Neuronal stem cell (in vitro differentiated cells): ENCODE data around the gene AKAP6.

Experiments used
- DNase-seq: peaks from one replicate; pipeline ENCODE4 v3.0.0-alpha.2; 2013; ENCODE audit warnings: low spot score
- H2AFZ ChIP-seq: one replicate; pipeline ENCODE4 v1.6.1; 2013; ENCODE audit warnings: mild to moderate bottlenecking, low read length, inconsistent platforms
- H2AK5ac ChIP-seq: 2 replicates; pipeline ENCODE4 v1.6.1; 2013; ENCODE audit warnings: low read depth, mild to moderate bottlenecking, inconsistent platforms, low read length, moderate library complexity, mixed read lengths
- H2BK120ac ChIP-seq: 2 replicates; pipeline ENCODE4 v1.6.1; 2013; ENCODE audit warnings: low read depth, mild to moderate bottlenecking, inconsistent platforms, low read length, moderate library complexity, mixed read lengths
- H2BK12ac ChIP-seq: one replicate; pipeline ENCODE4 v1.6.1; 2013; ENCODE audit warnings: low read length, inconsistent platforms
- H2BK15ac ChIP-seq: 2 replicates; pipeline ENCODE4 v1.6.1; 2013; ENCODE audit warnings: mild to moderate bottlenecking, low read length, inconsistent platforms, mixed read lengths
- H2BK5ac ChIP-seq: one replicate; pipeline ENCODE4 v1.6.1; 2013; ENCODE audit warnings: inconsistent platforms, mild to moderate bottlenecking, low read length, moderate library complexity
- H3K14ac ChIP-seq: one replicate; pipeline ENCODE4 v1.6.1; 2013; ENCODE audit warnings: low read length, inconsistent platforms
- H3K18ac ChIP-seq: 2 replicates; pipeline ENCODE4 v1.6.1; 2013; ENCODE audit warnings: low read length, inconsistent platforms
- H3K23ac ChIP-seq: 2 replicates; pipeline ENCODE4 v1.6.1; 2013; ENCODE audit warnings: low read depth, mild to moderate bottlenecking, mixed read lengths, low read length, inconsistent platforms; ENCODE audit not compliant: poor library complexity
- H3K27ac ChIP-seq: replicated peaks from 3 replicates; pipeline ENCODE4 v1.5.1; 2013; ENCODE audit warnings: low read length, inconsistent platforms
- H3K27me3 ChIP-seq, 3 experiments: 2 replicates each; pipeline ENCODE4 v1.6.1; 2013; ENCODE audit warnings: low read length in 3 of 3, mild to moderate bottlenecking in 2 of 3, inconsistent platforms in 1 of 3, low read depth in 1 of 3, mixed read lengths in 1 of 3, moderate library complexity in 1 of 3; ENCODE audit not compliant: control insufficient read depth in 3 of 3, insufficient read depth in 3 of 3
- H3K36me3 ChIP-seq, 2 donors: replicated peaks in 1 of 2; 2 replicates each; pipeline ENCODE4 v1.6.1; 2013; ENCODE audit warnings: low read length in 2 of 2; ENCODE audit not compliant: control insufficient read depth in 2 of 2, insufficient read depth in 2 of 2
- H3K4ac ChIP-seq: 2 replicates; pipeline ENCODE4 v1.6.1; 2013; ENCODE audit warnings: inconsistent platforms, mild to moderate bottlenecking, low read length, moderate library complexity
- H3K4me1 ChIP-seq, 2 donors: 1 replicate in 1 of 2; 2 replicates in 1 of 2; pipeline ENCODE4 v1.6.1; 2013; ENCODE audit warnings: low read length in 2 of 2, low read depth in 1 of 2; ENCODE audit not compliant: control insufficient read depth in 2 of 2, insufficient read depth in 1 of 2
- H3K4me2 ChIP-seq: one replicate; pipeline ENCODE4 v1.6.1; 2013; ENCODE audit warnings: mild to moderate bottlenecking, low read length, inconsistent platforms; ENCODE audit not compliant: insufficient read depth, poor library complexity, severe bottlenecking
- H3K4me3 ChIP-seq, 2 donors: 2 replicates each; pipeline ENCODE4 v1.5.1; 2013; ENCODE audit warnings: low read length in 2 of 2, mild to moderate bottlenecking in 2 of 2, inconsistent platforms in 1 of 2, moderate library complexity in 1 of 2
- H3K79me1 ChIP-seq: one replicate; pipeline ENCODE4 v1.6.1; 2013; ENCODE audit warnings: low read depth, mild to moderate bottlenecking, inconsistent platforms, low read length, moderate library complexity
- H3K9ac ChIP-seq: one replicate; pipeline ENCODE4 v1.6.1; 2013; ENCODE audit warnings: mild to moderate bottlenecking, low read depth, low read length, inconsistent platforms; ENCODE audit not compliant: poor library complexity
- H3K9me3 ChIP-seq, 2 donors: replicated peaks in 1 of 2; 2 replicates each; pipeline versions ENCODE3 to v1.6.1; 2013; ENCODE audit warnings: low read length in 2 of 2, mild to moderate bottlenecking in 2 of 2, inconsistent platforms in 1 of 2, low read depth in 1 of 2, mixed read lengths in 1 of 2, moderate library complexity in 1 of 2; ENCODE audit not compliant: control insufficient read depth in 2 of 2, insufficient read depth in 1 of 2
- H4K8ac ChIP-seq: one replicate; pipeline ENCODE4 v1.6.1; 2013; ENCODE audit warnings: low read depth, mild to moderate bottlenecking, inconsistent platforms, low read length, moderate library complexity
- H4K91ac ChIP-seq: one replicate; pipeline ENCODE4 v1.6.1; 2013; ENCODE audit warnings: low read length, low read depth, mild to moderate bottlenecking, inconsistent platforms; ENCODE audit not compliant: poor library complexity
- WGBS, 2 donors: extraction: QIAGEN DNeasy Blood & Tissue Kit; methylation state at CpG; one replicate each; pipeline ENCODE4 v1.1.7; 2013; ENCODE audit warnings: missing lambda C conversion rate in 2 of 2, mixed read lengths in 1 of 2; ENCODE audit not compliant: insufficient read length in 2 of 2, insufficient replicate concordance in 1 of 2; ENCODE audit errors: extremely low coverage in 2 of 2; 5-methylcytosine and 5-hydroxymethylcytosine counted together

The AKAP6 gene

DNA sequence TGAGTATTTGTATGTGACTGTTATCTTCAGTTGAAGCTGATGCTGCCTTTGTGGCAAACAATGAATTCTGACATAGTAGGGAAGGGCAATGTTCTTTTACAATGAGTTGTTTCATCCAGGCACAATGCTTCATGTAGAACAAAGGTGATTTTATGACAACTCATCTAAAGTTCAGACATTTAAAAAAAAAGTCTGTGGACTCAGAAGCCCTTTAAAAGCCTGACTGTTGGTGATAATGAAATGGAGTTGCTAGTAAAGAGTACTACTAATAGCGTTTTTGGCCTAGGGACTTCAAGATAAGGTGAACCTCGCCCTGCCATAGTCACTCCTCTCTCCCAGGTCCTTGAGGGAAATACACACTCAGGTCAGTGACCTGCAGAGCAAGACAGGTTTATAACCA is 105.1 kb downstream of the AKAP6 start:
- Histone ChIP-seq H3K27me3 (no peaks in the 10 kb centered on the region), H3K79me1 (no peaks in the 10 kb centered on the region), H3K23ac (no peak overlapping the region), H2AK5ac (no peak overlapping the region), H3K4ac (no peak overlapping the region), H3K36me3 (no peaks in the 10 kb centered on the region), H3K9me3 (no peaks in the 10 kb centered on the region), H3K4me1 (no peaks in the 10 kb centered on the region), H2BK5ac (no peak overlapping the region), H3K4me3 (no peak overlapping the region), H2BK120ac (no peak overlapping the region), H2BK12ac (no peak overlapping the region), H2AFZ (no peak overlapping the region), H3K4me2 (no peak overlapping the region), H3K9ac (no peak overlapping the region), H3K18ac (no peak overlapping the region), H2BK15ac (no peak overlapping the region), H4K91ac (no peak overlapping the region), H3K14ac (no peak overlapping the region), H3K27ac (no peak overlapping the region), H4K8ac (no peak overlapping the region)
- DNase-seq = no peak
- WGBS, 2 donors = no CpG with 5 or more reads among the region's 2 CpGs

DNA sequence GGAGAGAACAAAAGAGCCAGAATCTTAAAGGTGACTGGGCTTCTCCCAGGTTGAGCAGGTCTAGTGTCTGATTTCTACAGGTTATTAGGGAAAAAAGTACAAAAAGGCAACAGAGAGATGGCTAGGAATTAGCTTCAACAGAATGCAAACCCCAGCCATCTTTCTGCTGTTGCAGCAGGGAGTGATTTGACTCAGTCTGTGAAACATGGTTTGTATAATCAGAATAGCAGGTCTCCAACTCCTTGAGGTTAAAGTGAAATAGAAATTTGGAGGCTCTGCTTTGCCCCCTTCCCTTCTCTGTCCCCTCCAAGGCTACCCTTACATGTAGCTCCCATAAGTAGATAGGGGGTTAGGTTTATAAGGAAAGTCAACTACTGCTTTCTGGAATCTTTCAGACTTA is 105.8 kb downstream of the AKAP6 start:
- H3K4me3 ChIP-seq = no peak overlapping the region
- no peak overlapping the region for H3K4ac ChIP-seq
- no peak overlapping the region for H3K23ac ChIP-seq
- no peak overlapping the region for H2BK12ac ChIP-seq
- no peak overlapping the region for H3K27ac ChIP-seq
- H3K9ac ChIP-seq = no peak overlapping the region
- H4K91ac ChIP-seq = no peak overlapping the region
- H3K36me3 ChIP-seq = no peaks in the 10 kb centered on the region
- no peak overlapping the region for H4K8ac ChIP-seq
- no peaks in the 10 kb centered on the region for H3K79me1 ChIP-seq
- no peak overlapping the region for H2BK15ac ChIP-seq
- H2AFZ ChIP-seq = no peak overlapping the region
- H2AK5ac ChIP-seq = no peak overlapping the region
- H3K4me1 ChIP-seq = no peaks in the 10 kb centered on the region
- no peaks in the 10 kb centered on the region for H3K9me3 ChIP-seq
- no peaks in the 10 kb centered on the region for H3K27me3 ChIP-seq
- no peak overlapping the region for H2BK120ac ChIP-seq
- H2BK5ac ChIP-seq = no peak overlapping the region
- no peak overlapping the region for H3K14ac ChIP-seq
- no peak overlapping the region for H3K18ac ChIP-seq
- H3K4me2 ChIP-seq = no peak overlapping the region
- DNase-seq = no peak

DNA sequence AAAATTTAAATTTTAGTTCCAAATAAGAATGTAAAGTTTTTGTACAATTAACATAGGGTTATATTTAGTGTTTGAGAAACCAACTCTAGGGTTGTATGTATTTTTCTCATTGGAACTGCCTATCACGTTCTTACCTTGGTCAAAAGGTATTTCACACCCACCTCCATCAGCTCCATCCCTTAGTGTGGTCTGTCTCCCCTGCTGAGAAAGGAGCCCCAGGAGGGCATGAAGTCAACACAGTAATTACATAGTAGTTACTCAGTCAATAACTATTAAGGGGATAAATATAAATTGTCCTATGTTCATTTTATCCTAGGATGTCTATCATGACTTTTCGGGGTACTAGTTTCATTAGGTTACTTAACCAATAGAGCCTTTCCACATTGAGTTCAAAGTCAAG is 106.3 kb downstream of the AKAP6 start:
- H3K23ac ChIP-seq = no peak overlapping the region
- no peaks in the 10 kb centered on the region for H3K79me1 ChIP-seq
- H3K4me1 ChIP-seq = no peaks in the 10 kb centered on the region
- H4K8ac ChIP-seq = no peak overlapping the region
- no peak overlapping the region for H3K14ac ChIP-seq
- H3K18ac ChIP-seq = no peak overlapping the region
- WGBS, 2 donors = no CpG with 5 or more reads among the region's 2 CpGs
- H2BK15ac ChIP-seq = no peak overlapping the region
- no peak overlapping the region for H2AK5ac ChIP-seq
- H2AFZ ChIP-seq = no peak overlapping the region
- no peak overlapping the region for H2BK5ac ChIP-seq
- no peak overlapping the region for H3K4ac ChIP-seq
- no peak overlapping the region for H2BK12ac ChIP-seq
- H3K9me3 ChIP-seq = no peaks in the 10 kb centered on the region
- no peaks in the 10 kb centered on the region for H3K27me3 ChIP-seq
- H3K36me3 ChIP-seq = no peaks in the 10 kb centered on the region
- no peak for DNase-seq
- H2BK120ac ChIP-seq = no peak overlapping the region
- H3K4me2 ChIP-seq = no peak overlapping the region
- no peak overlapping the region for H4K91ac ChIP-seq
- no peak overlapping the region for H3K9ac ChIP-seq
- H3K4me3 ChIP-seq = no peak overlapping the region
- H3K27ac ChIP-seq = no peak overlapping the region

DNA sequence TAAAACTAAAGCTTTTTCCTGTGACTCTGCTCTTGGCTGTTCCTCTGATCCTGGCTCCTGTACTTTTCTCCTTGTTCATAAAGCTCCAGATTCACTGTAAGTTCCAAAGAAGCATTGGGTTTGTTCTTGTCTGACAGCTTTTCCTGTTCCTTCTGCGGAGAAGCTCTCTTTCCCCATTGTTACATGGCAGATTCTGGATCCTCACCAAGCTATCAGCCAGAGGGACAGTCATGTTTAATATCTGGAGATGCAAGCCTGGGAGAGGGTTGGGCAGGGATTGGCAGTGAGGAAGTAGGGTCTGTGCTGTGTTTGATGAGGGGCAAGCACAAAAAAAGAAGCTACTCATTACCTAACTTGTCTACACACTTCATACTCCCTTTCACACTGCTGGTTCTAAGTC is 107.9 kb downstream of the AKAP6 start:
- no CpG with 5 or more reads among the region's 1 CpG for WGBS, 2 donors
- H3K4ac ChIP-seq = no peak overlapping the region

More for the DNA sequence above, 107.9 kb downstream of the AKAP6 start:
- no peak overlapping the region for H2AK5ac ChIP-seq
- H3K4me1 ChIP-seq = no peaks in the 10 kb centered on the region
- DNase-seq = no peak
- no peak overlapping the region for H3K9ac ChIP-seq
- no peak overlapping the region for H4K8ac ChIP-seq
- no peak overlapping the region for H3K4me2 ChIP-seq
- H2BK5ac ChIP-seq = no peak overlapping the region
- H3K23ac ChIP-seq = no peak overlapping the region
- no peak overlapping the region for H2BK15ac ChIP-seq
- no peak overlapping the region for H2AFZ ChIP-seq
- H3K14ac ChIP-seq = no peak overlapping the region
- H3K4me3 ChIP-seq = no peak overlapping the region
- no peaks in the 10 kb centered on the region for H3K36me3 ChIP-seq
- H3K27ac ChIP-seq = no peak overlapping the region
- H2BK12ac ChIP-seq = no peak overlapping the region
- H4K91ac ChIP-seq = no peak overlapping the region
- H3K18ac ChIP-seq = no peak overlapping the region
- no peaks in the 10 kb centered on the region for H3K79me1 ChIP-seq
- no peak overlapping the region for H2BK120ac ChIP-seq
- H3K27me3 ChIP-seq = no peaks in the 10 kb centered on the region
- H3K9me3 ChIP-seq = no peaks in the 10 kb centered on the region
